ENCODE measurements around the gene POU2F3.

DNA sequence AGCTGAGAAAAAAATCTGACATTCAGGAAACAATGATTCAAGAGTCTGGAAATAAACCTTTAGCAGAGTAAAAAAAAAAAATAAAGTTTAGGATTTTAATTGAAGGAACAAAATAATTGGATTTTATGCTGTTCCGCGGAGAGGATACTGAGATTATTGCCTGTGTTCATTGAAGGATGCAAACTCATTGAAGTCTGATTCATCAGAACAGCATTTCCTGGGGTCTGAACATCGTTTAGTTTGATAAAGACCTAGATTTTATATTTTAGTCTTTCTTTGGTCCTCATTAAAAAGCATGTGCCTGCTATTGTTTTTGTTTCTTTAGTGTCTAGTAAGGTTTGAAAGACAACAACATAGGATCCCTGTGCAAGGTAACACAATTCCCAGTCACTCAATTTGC, 89.6 kb downstream of the POU2F3 start:
- TF ChIP-seq, protein P1, sequence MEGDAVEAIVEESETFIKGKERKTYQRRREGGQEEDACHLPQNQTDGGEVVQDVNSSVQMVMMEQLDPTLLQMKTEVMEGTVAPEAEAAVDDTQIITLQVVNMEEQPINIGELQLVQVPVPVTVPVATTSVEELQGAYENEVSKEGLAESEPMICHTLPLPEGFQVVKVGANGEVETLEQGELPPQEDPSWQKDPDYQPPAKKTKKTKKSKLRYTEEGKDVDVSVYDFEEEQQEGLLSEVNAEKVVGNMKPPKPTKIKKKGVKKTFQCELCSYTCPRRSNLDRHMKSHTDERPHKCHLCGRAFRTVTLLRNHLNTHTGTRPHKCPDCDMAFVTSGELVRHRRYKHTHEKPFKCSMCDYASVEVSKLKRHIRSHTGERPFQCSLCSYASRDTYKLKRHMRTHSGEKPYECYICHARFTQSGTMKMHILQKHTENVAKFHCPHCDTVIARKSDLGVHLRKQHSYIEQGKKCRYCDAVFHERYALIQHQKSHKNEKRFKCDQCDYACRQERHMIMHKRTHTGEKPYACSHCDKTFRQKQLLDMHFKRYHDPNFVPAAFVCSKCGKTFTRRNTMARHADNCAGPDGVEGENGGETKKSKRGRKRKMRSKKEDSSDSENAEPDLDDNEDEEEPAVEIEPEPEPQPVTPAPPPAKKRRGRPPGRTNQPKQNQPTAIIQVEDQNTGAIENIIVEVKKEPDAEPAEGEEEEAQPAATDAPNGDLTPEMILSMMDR (IDR thresholded peaks at IDR 0.05): no peak
- TF ChIP-seq EZH2 (IDR thresholded peaks at IDR 0.05): no peak
